ENCODE measurements around the gene PGLYRP3.

PGLYRP3 gene

GRCh38 chr1:153260585-153261280, 52.0 kb downstream of the PGLYRP3 start:
- DNase-seq (ENCODE audit: low read depth): no peak

- DNase-seq (ENCODE audit: low read depth): no peak
Measured at GRCh38 chr1:153259387-153259786, 53.4 kb downstream of the PGLYRP3 start, which contains the start of gene LORICRIN. TSS of gene LORICRIN (plus strand) at chr1:153259687. CDS start at chr1:153260950, 1,263 bp downstream.

GRCh38 chr1:153253693-153254092, 59.1 kb downstream of the PGLYRP3 start:
- no peak for DNase-seq (ENCODE audit: low read depth)

- DNase-seq (ENCODE audit: low read depth): no peak
Measured at GRCh38 chr1:153253076-153253475, 59.7 kb downstream of the PGLYRP3 start.

GRCh38 chr1:153251988-153252387, 60.8 kb downstream of the PGLYRP3 start:
- no peak for DNase-seq (ENCODE audit: low read depth)

GRCh38 chr1:153251562-153251961, 61.2 kb downstream of the PGLYRP3 start:
- no peak for DNase-seq (ENCODE audit: low read depth)

GRCh38 chr1:153251087-153251486, 61.7 kb downstream of the PGLYRP3 start:
- DNase-seq (ENCODE audit: low read depth): no peak

GRCh38 chr1:153250166-153250565, 62.6 kb downstream of the PGLYRP3 start:
- no peak for DNase-seq (ENCODE audit: low read depth)

GRCh38 chr1:153248176-153248879, 64.4 kb downstream of the PGLYRP3 start:
- DNase-seq (ENCODE audit: low read depth): no peak
